NT2/D1 (cell line): ENCODE results near the gene INTS6L.

Experiments used
- SUZ12 ChIP-seq: IDR thresholded peaks from 2 replicates; pipeline ENCODE4 v1.6.1; 2011; ENCODE audit not compliant: insufficient read length, insufficient read depth; ENCODE audit errors: extremely low read depth
- YY1 ChIP-seq: IDR thresholded peaks from 2 replicates; pipeline ENCODE4 v1.6.1; 2011; ENCODE audit not compliant: insufficient read length, insufficient read depth
- ZNF274 ChIP-seq: IDR thresholded peaks from 2 replicates; pipeline ENCODE4 v1.6.1; 2011; ENCODE audit warnings: mild to moderate bottlenecking, low read depth, low read length

DNA sequence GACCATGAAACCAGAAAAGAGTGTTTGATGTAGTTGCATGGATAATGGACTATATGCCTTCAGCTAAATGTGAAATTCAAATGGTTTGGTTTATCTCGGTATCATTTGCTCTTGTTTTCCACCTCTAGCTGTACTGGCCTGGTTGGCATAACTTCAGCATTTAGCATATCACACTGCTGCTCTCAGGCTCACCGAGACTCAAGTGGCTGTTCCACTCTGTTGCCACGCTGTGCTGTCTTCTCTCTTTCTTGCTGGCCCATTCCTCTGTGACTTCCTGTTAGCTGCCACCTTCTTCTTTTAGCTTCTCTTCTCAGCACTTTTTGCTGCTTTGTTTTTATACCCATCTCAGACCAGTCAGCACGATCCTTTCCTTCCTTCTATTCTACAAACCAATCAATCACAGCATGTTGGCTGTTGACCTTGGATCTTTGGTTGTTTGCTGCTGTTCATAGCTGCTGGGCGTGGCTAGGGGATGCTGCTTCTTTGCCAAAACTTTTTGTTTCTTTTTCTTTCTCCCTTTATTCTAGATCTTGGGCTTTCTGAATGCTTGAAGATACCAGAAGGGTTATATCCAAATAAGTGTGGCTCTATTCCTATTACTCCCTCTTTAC lies 24.0 kb downstream of the INTS6L start:
- TF ChIP-seq SUZ12 (no peak), YY1 (no peak), ZNF274 (no peak)
